COR-L47 (cell line): Measurements from ENCODE around the gene DENND4A.
A peak's percentile ranks its signal among the peaks of the same experiment; 100 is the strongest.

Experiments used
- DNase-seq: peaks from one replicate; lab custom pipeline; 2025; lab: John Stamatoyannopoulos, UW

DENND4A gene

GRCh38 chr15:65792138-65792987 lies at the start of gene DENND4A:
Gene DENND4A (minus strand): TSS chr15:65792293. CDS start chr15:65756450, 35,843 bp downstream.
- DNase-seq: peak; percentile 97

- no peak for DNase-seq
These were observed 49.2 kb upstream of the DENND4A start for GRCh38 chr15:65841121-65841930.

GRCh38 chr15:65839985-65840384 lies 47.9 kb upstream of the DENND4A start:
- no peak for DNase-seq

- no peak for DNase-seq
These were observed 47.3 kb upstream of the DENND4A start for GRCh38 chr15:65839354-65839901.

- no peak for DNase-seq
These were observed 45.5 kb upstream of the DENND4A start for GRCh38 chr15:65837301-65838294.

- no peak for DNase-seq
These were observed 44.6 kb upstream of the DENND4A start for GRCh38 chr15:65836665-65837064.

- DNase-seq: no peak
These were observed 43.4 kb upstream of the DENND4A start for GRCh38 chr15:65835447-65835846.

GRCh38 chr15:65834603-65835282 lies 42.6 kb upstream of the DENND4A start:
- DNase-seq: no peak

- DNase-seq: peak; percentile 70
These were observed 41.6 kb upstream of the DENND4A start for GRCh38 chr15:65833501-65834205.

- DNase-seq: peak; percentile 98
These were observed 40.7 kb upstream of the DENND4A start for GRCh38 chr15:65832549-65833364.

GRCh38 chr15:65829130-65829764 lies 37.2 kb upstream of the DENND4A start:
- DNase-seq: peak; percentile 36

- DNase-seq: no peak
These were observed 36.5 kb upstream of the DENND4A start for GRCh38 chr15:65828585-65828984.

- DNase-seq: no peak
These were observed 35.0 kb upstream of the DENND4A start for GRCh38 chr15:65827065-65827464.

GRCh38 chr15:65824941-65825544 lies 33.0 kb upstream of the DENND4A start:
- DNase-seq: no peak

GRCh38 chr15:65824031-65824743 lies 32.1 kb upstream of the DENND4A start:
- peak; percentile 57 for DNase-seq

GRCh38 chr15:65822316-65822715 lies 30.2 kb upstream of the DENND4A start:
- no peak for DNase-seq

GRCh38 chr15:65821070-65821469 lies 29.0 kb upstream of the DENND4A start:
- DNase-seq: no peak

- no peak for DNase-seq
These were observed 27.5 kb upstream of the DENND4A start for GRCh38 chr15:65819563-65819960.
